GM12872 (cell line): ENCODE data around the gene PRPSAP1.

ENCODE experiments used
- TF ChIP-seq, protein P1 (sequence below): IDR thresholded peaks from 3 replicates; pipeline ENCODE4 v1.5.1; 2011; ENCODE audit warnings: low read depth, mild to moderate bottlenecking, low read length, moderate library complexity; ENCODE audit not compliant: insufficient read depth

The PRPSAP1 gene

DNA sequence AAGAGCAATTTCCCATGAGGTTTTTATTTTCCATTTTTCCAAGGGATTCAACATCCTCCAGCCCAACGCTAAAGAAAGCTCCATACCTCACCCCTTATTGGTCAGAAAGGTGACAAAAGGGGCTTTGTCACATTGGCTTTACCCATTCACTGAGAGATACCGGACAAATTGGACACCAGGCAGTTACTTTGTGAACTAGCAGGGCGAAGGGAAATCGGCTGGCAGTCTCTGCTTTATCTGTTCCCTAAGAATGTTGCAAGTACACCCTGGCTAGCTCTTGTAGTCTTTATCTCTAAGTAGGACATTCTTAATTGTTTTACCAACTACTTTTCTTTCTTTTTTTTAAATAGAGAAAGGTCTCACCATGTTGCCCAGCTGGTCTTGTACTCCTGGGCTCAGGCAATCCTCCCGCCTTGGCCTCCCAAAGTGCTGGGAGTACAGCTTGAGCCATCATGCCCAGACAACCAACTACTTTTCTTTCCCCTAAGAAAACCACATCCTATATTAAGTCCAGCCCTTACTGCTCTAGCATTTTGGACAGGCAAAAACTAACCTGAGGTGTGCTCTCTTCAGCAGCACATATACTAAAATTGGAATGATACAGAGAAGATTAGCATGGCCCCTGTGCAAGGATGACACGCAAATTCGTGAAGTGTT is 16.8 kb downstream of the PRPSAP1 start:
- TF ChIP-seq, protein P1, sequence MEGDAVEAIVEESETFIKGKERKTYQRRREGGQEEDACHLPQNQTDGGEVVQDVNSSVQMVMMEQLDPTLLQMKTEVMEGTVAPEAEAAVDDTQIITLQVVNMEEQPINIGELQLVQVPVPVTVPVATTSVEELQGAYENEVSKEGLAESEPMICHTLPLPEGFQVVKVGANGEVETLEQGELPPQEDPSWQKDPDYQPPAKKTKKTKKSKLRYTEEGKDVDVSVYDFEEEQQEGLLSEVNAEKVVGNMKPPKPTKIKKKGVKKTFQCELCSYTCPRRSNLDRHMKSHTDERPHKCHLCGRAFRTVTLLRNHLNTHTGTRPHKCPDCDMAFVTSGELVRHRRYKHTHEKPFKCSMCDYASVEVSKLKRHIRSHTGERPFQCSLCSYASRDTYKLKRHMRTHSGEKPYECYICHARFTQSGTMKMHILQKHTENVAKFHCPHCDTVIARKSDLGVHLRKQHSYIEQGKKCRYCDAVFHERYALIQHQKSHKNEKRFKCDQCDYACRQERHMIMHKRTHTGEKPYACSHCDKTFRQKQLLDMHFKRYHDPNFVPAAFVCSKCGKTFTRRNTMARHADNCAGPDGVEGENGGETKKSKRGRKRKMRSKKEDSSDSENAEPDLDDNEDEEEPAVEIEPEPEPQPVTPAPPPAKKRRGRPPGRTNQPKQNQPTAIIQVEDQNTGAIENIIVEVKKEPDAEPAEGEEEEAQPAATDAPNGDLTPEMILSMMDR = no peak

DNA sequence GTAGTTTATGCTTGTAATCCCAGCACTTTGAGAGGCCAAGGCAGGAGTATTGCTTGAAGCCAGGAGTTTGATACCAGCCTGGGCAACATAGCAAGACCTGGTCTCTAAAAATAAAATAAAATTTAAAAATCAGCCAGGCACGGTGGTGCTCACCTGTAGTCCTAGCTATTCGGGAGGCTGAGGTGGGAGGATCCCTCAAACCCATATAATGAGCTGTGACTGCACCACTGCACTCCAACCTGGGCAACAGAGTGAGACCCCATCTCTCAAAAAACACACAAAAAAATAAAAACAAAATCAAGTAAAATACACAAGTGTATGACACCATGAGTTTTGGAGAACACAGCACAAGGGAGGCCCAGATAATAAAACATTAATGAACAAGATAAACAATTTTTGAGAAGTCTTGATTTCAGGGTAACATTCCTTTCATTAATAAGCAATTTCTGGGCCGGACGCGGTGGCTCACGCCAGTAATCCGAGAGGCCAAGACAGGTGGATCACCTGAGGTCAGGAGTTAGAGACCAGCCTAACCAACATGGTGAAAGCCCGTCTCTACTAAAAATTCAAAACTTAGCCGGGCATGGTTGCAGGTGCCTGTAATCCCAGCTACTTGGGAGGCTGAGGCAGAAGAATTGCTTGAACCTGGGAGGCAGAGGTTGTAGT is 17.9 kb downstream of the PRPSAP1 start:
- TF ChIP-seq, protein P1 = no peak

DNA sequence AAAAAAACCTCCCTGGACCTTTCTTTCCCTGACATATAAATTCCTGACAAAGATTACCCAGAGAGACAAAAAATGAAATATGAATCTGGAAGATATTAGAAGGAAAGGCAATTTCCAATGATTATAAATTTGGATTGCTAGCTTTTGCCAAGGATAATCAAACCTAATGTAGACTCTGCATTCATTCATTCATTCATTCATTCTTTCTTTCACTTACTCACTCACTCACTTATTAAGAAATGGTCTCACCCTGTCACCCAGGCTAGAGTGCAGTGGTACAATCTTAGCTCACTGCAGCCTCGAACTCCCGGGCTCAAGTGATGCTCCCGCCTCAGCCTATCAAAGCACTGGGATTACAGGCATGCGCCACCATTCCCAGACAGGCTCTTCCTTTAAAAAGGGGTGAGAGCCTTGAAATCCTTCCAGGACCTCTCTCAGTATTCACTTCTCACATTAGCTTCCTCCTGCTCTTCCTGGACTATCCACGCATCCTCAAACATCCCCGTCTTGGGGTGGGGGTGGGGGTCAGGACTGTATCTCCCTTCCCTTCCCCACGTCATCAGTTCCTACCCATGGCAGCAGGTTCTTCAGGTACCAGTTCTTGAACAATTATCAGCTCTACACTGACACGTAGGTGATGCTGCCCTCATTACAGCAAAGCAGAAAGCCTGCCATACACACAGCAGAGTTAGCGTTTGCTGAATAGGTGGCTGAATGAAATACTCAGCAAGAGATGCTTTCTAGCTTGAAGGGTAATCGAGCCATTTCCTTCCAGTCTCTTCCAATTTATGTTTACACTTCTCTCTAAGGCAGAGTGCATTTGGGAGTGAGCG is 19.8 kb downstream of the PRPSAP1 start:
- TF ChIP-seq, protein P1 = no peak

DNA sequence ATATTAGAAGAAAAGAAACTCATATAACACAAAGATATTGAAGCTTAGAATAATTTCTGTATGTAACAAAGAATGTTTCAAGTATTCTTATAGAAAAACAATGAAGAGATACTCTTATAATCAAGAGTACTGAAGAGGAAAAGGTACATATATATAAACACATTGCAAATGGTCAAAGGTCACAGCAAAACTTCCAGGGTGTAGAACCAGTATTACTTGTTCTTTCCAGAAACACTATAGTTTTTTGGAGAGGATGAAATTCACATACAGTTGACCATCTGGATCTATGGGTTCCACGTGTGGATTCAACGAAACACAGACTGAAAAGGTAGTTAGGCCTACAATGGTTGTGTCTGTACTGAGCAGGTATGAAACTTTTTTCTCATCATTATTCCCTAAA is 22.6 kb downstream of the PRPSAP1 start:
- TF ChIP-seq, protein P1 = no peak

DNA sequence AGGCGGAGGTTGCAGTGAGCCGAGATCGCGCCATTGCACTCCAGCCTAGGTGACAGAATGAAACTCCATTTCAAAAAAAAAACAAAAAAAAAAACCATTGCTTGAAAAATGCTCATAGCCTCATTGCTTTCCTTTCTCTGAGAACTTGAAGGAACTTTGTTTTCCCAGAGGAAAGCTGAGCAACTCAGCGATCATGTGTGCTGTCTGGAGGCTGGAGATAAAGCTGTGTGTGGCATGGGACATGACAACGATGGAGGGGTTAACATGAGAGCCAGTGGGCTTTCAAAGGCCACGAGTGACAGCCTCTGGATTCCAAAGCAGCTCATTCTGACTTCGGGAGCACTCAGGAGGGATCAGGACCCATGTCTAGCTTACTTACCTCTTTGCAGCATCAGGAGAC is 24.1 kb downstream of the PRPSAP1 start:
- TF ChIP-seq, protein P1 = no peak

DNA sequence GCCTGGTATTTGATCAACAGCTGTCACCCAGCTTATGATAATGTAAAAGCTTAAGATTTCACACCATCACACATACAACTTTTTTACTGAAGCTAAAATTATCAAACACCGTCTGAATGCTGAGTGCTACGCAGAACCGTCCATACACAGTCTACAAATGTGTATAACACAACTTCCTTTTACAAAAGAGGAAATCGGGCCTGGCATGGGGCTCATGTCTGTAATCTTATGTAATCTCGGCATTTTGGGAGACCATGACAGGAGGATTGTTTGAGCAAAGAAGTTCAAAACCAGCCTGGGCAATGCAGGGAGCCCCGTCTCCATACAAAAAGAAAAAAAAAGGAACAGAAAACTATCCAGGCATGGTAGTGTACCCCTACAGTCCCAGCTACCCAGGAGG is 26.0 kb downstream of the PRPSAP1 start:
- TF ChIP-seq, protein P1 = no peak

DNA sequence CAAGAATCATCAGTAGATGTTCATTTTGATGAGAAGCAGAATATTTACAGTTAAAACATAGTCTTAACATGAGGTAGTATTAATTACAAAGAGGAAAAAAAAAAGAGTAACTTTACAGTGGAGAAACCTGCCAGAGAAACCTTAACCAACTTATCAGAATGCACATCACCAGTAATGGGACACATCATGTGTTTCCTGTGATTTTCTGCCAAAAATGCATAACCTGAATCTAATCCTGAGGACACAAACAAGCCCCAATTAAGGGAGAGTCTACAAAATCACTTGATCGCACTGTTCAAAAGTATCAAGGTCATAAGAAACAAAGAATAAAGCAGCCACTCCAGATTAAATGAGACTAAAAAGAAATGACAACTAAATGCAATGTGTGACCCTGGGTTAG is 27.4 kb downstream of the PRPSAP1 start:
- TF ChIP-seq, protein P1 = no peak
